Measurements from ENCODE around the gene MAP3K21. TPM values are rescaled to one million over a fixed set of nuclear protein-coding genes. Genes with fewer than 3 reads are reported as not detected.

The MAP3K21 gene
- total and polyA plus RNA-seq, 2 of the 8 experiments (the other 6 are each of a cell fraction or from before 2014, with no cell fraction given), result 21.2 to 21.8 TPM

DNA sequence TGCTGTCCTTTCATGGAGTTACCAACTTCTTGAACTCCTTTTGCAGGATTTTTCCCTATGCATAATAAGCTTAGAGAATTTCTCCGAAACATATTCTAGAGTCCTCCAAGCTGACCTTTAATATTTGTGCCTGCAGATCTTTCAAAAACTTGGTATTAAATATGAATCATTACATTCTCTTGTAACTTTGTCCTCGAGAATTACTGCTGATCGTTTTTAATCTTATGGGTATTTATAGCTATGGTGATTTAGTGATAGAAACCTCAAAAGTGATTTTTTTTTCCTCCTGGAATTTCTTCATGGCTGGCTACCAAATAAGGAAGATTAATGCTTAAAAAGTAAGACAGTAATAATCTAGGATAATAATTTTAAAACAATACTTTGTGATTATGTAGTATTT lies 39.1 kb downstream of the MAP3K21 start:
- H4K5ac ChIP-seq (ENCODE audit: insufficient read length, low read depth, low read length), result no peak overlapping the region
- no peak for TF ChIP-seq JUND (IDR thresholded peaks at IDR 0.05; ENCODE audit: low read length)
- no peak for TF ChIP-seq GABPA (IDR thresholded peaks at IDR 0.05; ENCODE audit: borderline replicate concordance, insufficient read depth, low read length)
- no peak for TF ChIP-seq MAFK (IDR thresholded peaks at IDR 0.05; ENCODE audit: low read depth, low read length)
- no peak for TF ChIP-seq RFX5 (IDR thresholded peaks at IDR 0.05; ENCODE audit: borderline replicate concordance, low read depth, low read length)
- 0 out of 4 replicates have a peak, but pooled peaks cover 0 to 6% of the 10 kb centered on the region in 2 experiments for H3K79me2 ChIP-seq (ENCODE audit: control insufficient read depth in 1 of 2, insufficient read depth in 2 of 2, low read length in 2 of 2)
- H3K4ac ChIP-seq (replicated peaks; ENCODE audit: insufficient read length, low read depth, low read length), result no peak overlapping the region
- peaks cover 0 to 4% (median 0%) of the 10 kb centered on the region in 4 experiments; a peak in 3 of 8 replicates for H3K36me3 ChIP-seq (ENCODE audit: control insufficient read depth in 2 of 4, insufficient read depth in 4 of 4, low read length in 3 of 4)
- POLR2A ChIA-PET (ENCODE audit: partially characterized antibody), result interaction anchor here (1.3 kb wide), 1 partner anchor 8 kb away, joined by 4 read pairs; no protein-coding TSS in a partner anchor
- CTCF ChIA-PET (ENCODE audit: partially characterized antibody), result interaction anchor here (0.6 to 2.6 kb wide), 11 partner anchors 10 to 745 kb away, joined by 3 to 8 read pairs (median 4); no protein-coding TSS in a partner anchor
- WGBS, 2 experiments (ENCODE audit: extremely low coverage in 1 of 2, insufficient coverage in 1 of 2, insufficient read length in 1 of 2, insufficient replicate concordance in 2 of 2, low coverage in 1 of 2, low lambda C conversion rate in 2 of 2, missing lambda C conversion rate in 1 of 2), result 77% methylated on average over 3 of the region's 3 CpGs; no CpG with 5 or more reads in 1 of the 2 experiments
- H3K9me3 ChIP-seq (ENCODE audit: insufficient read depth in 2 of 2, low read depth in 1 of 2, low read length in 1 of 2), result no peaks in the 10 kb centered on the region
- no peak overlapping the region for H2BK20ac ChIP-seq (ENCODE audit: low read length)
- H3K4me2 ChIP-seq (ENCODE audit: insufficient read depth in 1 of 2, low read depth in 2 of 2, low read length in 2 of 2), result no peak overlapping the region
- H2BK15ac ChIP-seq (ENCODE audit: low read length), result no peak overlapping the region
- DNase-seq (ENCODE audit: low read depth in 1 of 2, low spot score in 2 of 2) (no peak), FAIRE-seq (no peak)
- H3K79me1 ChIP-seq (ENCODE audit: low read depth, low read length), result no peaks in the 10 kb centered on the region
- H2AK5ac ChIP-seq (ENCODE audit: low read depth, low read length), result no peak overlapping the region
- H3K14ac ChIP-seq (ENCODE audit: insufficient read length), result no peak overlapping the region
- H3K23me2 ChIP-seq (ENCODE audit: low read depth, low read length), result peaks cover 2% of the 10 kb centered on the region; the same call in 1 of the 2 replicates
- no peak overlapping the region for H3K27ac ChIP-seq (ENCODE audit: low read depth, low read length)
- H3K9ac ChIP-seq (replicated peaks in 1 of 4; ENCODE audit: extremely low read depth in 1 of 4, low read depth in 3 of 4, low read length in 3 of 4), result no peak overlapping the region
- no peak overlapping the region for H2BK120ac ChIP-seq (replicated peaks; ENCODE audit: low read depth, low read length)
- no peak overlapping the region for H2BK12ac ChIP-seq (ENCODE audit: low read depth, low read length)
- no peak overlapping the region for H2AFZ ChIP-seq (ENCODE audit: low read length)
- no peak overlapping the region for H4K8ac ChIP-seq (ENCODE audit: extremely low read depth, insufficient read depth, low read length)
- peak overlapping the region in 1 of 4 experiments; percentile 39; a peak in 1 of 8 replicates for H3K4me3 ChIP-seq (ENCODE audit: extremely low read depth in 1 of 4, insufficient read depth in 2 of 4, low read depth in 3 of 4, low read length in 4 of 4)
- no peaks in the 10 kb centered on the region for H3K27me3 ChIP-seq (replicated peaks in 1 of 4; ENCODE audit: control insufficient read depth in 3 of 4, extremely low read depth in 1 of 4, insufficient read depth in 3 of 4, low read length in 3 of 4)
- H3K18ac ChIP-seq (ENCODE audit: extremely low read depth, low read length), result no peak overlapping the region
- H4K91ac ChIP-seq (replicated peaks; ENCODE audit: insufficient read length, low read length), result no peak overlapping the region
- H3K23ac ChIP-seq (ENCODE audit: insufficient read length), result no peak overlapping the region
- H3K4me1 ChIP-seq (replicated peaks in 1 of 4; ENCODE audit: control insufficient read depth in 3 of 4, insufficient read depth in 4 of 4, low read length in 3 of 4), result peaks cover 5 to 20% (median 15%) of the 10 kb centered on the region in 4 experiments
- H3K56ac ChIP-seq (replicated peaks; ENCODE audit: insufficient read length, low read depth, low read length), result no peak overlapping the region
- no peak overlapping the region for H2BK5ac ChIP-seq (ENCODE audit: low read depth, low read length)
- no peaks in the 10 kb centered on the region for H4K20me1 ChIP-seq (replicated peaks in 1 of 2; ENCODE audit: control insufficient read depth in 1 of 2, insufficient read depth in 2 of 2, low read length in 2 of 2)

All from H1 (cell line).